Nephron progenitor cell (in vitro differentiated cells): ENCODE results near the gene DRAXIN.

ENCODE experiments used
- DNase-seq: peaks from one replicate; pipeline ENCODE4 v3.0.0; 2021
- H3K27ac Mint-ChIP-seq: 2 replicates; pipeline ENCODE4 v1.8.0; 2021; ENCODE audit warnings: mild to moderate bottlenecking, moderate library complexity, mixed read lengths
- H3K27me3 Mint-ChIP-seq: 2 replicates; pipeline ENCODE4 v1.8.0; 2021; ENCODE audit warnings: mild to moderate bottlenecking, low read depth, mixed read lengths; ENCODE audit not compliant: poor library complexity
- H3K36me3 Mint-ChIP-seq: 2 replicates; pipeline ENCODE4 v1.8.0; 2021; ENCODE audit warnings: low read depth, mixed read lengths
- H3K4me1 Mint-ChIP-seq: 2 replicates; pipeline ENCODE4 v1.8.0; 2021; ENCODE audit warnings: mixed read lengths
- H3K4me3 Mint-ChIP-seq: 2 replicates; pipeline ENCODE4 v1.8.0; 2021; ENCODE audit warnings: mild to moderate bottlenecking, moderate library complexity, mixed read lengths
- H3K9me3 Mint-ChIP-seq: 2 replicates; pipeline ENCODE4 v1.8.0; 2021; ENCODE audit warnings: mild to moderate bottlenecking, moderate library complexity, mixed read lengths
- TF ChIP-seq, protein P1 (sequence below): fragments of 200-600 bp; sonication (generic); IDR thresholded peaks from 2 replicates; pipeline ENCODE4 v1.5.0; 2021; ENCODE audit warnings: antibody characterized with exemption

Gene DRAXIN

DNA sequence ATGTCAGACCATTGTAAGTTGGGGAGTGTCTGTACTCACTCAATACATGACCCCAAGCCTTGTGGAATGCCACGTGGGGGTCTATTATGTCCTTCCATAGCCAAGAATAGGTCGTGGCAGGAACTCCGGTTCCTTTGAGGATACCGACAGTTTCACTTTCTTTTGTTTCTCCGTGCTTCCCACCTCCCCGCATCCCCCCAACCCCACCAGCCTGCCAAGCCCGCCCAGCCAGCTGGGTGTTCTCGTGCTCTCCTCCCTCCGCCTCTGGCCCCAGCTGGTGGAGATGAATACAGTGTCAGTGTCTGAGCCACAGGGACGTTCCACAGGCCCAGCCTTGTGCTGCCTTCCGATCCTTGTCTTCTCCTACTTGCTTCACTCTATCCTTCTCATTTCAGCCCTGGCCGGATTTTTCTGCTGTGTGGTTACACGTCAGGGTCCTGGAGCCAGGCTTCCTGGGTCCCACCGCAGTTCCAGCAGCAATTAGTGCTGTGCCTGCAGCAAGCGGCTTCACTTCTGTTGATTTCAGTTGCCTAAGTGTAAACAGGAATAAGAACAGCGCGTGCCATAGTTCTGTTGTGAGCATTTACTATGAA is 40.3 kb downstream of the DRAXIN start:
- no peaks in the 10 kb centered on the region for H3K36me3 Mint-ChIP-seq
- H3K27me3 Mint-ChIP-seq = no peaks in the 10 kb centered on the region
- peak; percentile 33 for DNase-seq
- H3K4me1 Mint-ChIP-seq = peaks cover 48% of the 10 kb centered on the region
- peak overlapping the region; percentile 60 for H3K4me3 Mint-ChIP-seq
- TF ChIP-seq, protein P1, sequence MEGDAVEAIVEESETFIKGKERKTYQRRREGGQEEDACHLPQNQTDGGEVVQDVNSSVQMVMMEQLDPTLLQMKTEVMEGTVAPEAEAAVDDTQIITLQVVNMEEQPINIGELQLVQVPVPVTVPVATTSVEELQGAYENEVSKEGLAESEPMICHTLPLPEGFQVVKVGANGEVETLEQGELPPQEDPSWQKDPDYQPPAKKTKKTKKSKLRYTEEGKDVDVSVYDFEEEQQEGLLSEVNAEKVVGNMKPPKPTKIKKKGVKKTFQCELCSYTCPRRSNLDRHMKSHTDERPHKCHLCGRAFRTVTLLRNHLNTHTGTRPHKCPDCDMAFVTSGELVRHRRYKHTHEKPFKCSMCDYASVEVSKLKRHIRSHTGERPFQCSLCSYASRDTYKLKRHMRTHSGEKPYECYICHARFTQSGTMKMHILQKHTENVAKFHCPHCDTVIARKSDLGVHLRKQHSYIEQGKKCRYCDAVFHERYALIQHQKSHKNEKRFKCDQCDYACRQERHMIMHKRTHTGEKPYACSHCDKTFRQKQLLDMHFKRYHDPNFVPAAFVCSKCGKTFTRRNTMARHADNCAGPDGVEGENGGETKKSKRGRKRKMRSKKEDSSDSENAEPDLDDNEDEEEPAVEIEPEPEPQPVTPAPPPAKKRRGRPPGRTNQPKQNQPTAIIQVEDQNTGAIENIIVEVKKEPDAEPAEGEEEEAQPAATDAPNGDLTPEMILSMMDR = no peak
- no peaks in the 10 kb centered on the region for H3K9me3 Mint-ChIP-seq
- no peak overlapping the region for H3K27ac Mint-ChIP-seq

DNA sequence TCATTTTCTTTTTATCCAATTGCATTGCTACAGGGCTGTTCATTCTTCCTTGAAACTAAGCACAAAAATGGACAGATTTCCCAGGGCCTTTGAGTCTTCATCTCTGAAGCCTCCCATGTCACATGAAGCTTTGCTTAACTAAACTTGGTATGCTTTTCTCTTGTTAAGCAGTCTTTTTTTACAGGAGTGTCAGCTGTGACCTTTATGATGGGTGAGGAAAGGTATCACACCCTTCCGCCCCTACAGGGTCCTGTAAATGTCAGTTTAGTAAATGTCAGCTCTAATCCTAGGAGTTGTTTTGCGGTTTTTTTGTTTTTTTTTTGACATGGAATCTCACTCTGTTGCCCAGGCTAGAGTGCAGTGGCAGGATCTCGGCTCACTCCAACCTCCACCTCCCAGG is 41.8 kb downstream of the DRAXIN start:
- Mint-ChIP-seq H3K4me1 (peaks cover 63% of the 10 kb centered on the region), H3K36me3 (no peaks in the 10 kb centered on the region), H3K4me3 (no peak overlapping the region), H3K9me3 (no peaks in the 10 kb centered on the region), H3K27me3 (no peaks in the 10 kb centered on the region), H3K27ac (no peak overlapping the region)
- TF ChIP-seq, protein P1 = no peak
- DNase-seq = no peak

DNA sequence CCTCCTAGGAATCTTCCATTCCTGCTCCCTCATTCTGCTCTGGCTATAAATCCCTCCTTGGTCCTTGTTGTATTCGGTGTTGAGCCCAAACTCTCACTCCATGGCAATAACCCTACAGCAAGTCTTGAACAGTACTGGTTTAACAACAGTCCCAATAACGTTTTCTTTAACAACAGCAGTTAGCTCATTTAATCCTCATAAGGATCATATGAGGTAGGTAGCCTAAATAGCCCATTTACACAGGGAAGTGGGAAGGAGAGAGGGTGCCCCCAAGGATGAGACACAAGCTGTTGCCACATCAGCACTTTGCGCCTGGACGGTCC is 44.0 kb downstream of the DRAXIN start:
- no peak for DNase-seq
- Mint-ChIP-seq H3K36me3 (no peaks in the 10 kb centered on the region), H3K9me3 (no peaks in the 10 kb centered on the region), H3K4me3 (peak overlapping the region; percentile 92), H3K27ac (no peak overlapping the region), H3K27me3 (no peaks in the 10 kb centered on the region), H3K4me1 (peaks cover 57% of the 10 kb centered on the region)
- TF ChIP-seq, protein P1 = no peak

DNA sequence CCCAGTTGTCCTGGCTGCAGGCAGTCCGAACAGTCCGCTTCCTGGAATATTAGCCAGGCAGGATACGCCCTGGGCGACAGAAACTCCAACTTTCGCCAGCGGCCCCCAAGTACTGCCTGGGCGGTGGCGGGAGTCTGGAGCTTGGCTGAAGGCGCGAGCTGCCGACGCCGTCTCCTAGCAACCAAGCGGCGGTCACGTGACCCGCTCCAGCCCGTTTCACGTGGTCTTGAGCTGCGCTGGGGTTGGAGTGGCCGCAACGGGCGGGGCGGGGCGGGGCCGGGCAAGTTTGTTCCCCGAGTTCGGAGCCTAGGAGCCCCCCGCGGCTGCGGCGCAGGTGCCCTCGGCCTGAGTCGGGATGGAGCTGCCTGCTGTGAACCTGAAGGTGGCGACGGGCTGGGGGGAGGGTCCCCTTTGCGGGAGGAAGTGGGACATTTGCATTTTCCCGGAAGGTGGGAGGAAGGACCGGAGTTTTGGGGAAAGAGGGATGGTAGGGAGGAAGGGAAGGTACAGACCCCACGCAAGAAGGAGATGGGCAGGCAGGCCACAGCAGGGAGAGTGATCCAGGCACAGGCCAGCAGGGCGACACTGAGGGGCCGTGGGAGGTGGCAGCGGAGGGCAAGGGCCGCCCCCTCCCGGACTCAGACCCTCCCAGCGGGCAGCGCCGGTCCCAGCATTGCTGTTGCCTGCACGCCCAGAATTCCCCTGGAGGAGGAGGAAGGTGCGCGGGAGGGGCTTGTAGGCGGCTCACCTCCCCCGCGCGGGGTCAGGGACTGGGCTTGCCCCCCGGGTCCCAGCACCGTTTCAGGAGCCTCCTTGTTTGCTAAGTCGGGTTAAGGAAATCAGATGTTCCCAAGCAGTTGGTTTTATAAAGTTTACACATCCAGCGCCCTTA is 44.6 kb downstream of the DRAXIN start, which contains the start of gene AGTRAP:
TSS of gene AGTRAP (plus strand) at position 283 of the 892 bp plus-strand sequence. CDS start at position 356, 73 bp downstream.
- peak; percentile 97 for DNase-seq
- H3K36me3 Mint-ChIP-seq = no peaks in the 10 kb centered on the region
- peaks cover 60% of the 10 kb centered on the region for H3K4me1 Mint-ChIP-seq
- no peaks in the 10 kb centered on the region for H3K27me3 Mint-ChIP-seq
- no peak within 1 kb of the TSS for H3K27ac Mint-ChIP-seq
- TF ChIP-seq, protein P1 = no peak
- peak within 1 kb of the TSS; percentile 92 for H3K4me3 Mint-ChIP-seq
- H3K9me3 Mint-ChIP-seq = no peaks in the 10 kb centered on the region

DNA sequence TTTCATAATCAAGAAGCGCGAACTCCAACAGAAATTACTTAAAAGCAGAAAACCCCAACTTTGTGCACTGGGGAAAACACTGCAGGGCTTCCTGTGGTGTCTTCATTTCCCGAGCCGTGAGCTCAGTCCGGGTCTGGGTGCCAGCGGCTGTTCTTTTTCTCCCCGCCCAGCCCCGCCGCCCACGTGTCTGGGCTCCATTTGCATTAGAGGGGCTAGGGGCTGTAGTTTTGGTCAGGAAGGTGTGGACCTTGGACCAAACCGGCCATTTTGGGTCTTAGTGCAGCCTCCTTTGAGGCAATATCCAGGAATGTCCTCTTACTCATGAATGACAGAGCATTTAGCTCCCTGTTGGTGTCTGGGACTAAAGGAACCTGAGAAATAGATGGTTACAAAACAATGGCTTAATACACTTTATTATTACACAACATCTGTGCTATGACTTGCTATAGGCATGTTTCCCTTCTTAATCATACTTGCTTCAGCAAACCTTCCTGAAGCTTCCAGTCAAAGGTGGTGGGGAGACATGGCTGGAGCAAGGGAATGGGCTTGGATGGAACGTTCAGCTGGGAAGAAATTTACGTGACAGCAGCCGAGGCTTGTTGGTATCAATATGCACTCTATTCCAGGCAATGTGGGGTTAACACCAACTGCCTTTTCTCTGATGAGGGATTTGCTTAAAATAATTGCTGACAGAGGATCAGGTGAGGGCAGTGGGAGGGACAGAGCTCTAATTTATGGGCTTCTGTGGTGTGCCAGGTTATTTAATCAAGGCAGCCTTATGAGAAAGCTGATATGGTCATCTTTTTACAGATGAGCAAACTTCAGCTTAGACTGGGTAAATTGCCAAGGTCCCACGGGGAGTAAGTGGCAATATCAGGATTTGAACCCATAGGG is 45.5 kb downstream of the DRAXIN start:
- H3K4me3 Mint-ChIP-seq = peak overlapping the region; percentile 92
- DNase-seq = peak; percentile 31
- H3K36me3 Mint-ChIP-seq = no peaks in the 10 kb centered on the region
- no peaks in the 10 kb centered on the region for H3K9me3 Mint-ChIP-seq
- no peaks in the 10 kb centered on the region for H3K27me3 Mint-ChIP-seq
- no peak overlapping the region for H3K27ac Mint-ChIP-seq
- peaks cover 53% of the 10 kb centered on the region for H3K4me1 Mint-ChIP-seq
- TF ChIP-seq, protein P1 = no peak
